Activated T-cell treated with anti-CD3 and anti-CD28 coated beads for 1 hour (primary cell): Measurements from ENCODE around the gene PLCH2.

Experiments
- DNase-seq: peaks from one replicate; pipeline ENCODE4 v3.0.0-alpha.2; 2020; ENCODE audit warnings: low read depth

The PLCH2 gene

DNA sequence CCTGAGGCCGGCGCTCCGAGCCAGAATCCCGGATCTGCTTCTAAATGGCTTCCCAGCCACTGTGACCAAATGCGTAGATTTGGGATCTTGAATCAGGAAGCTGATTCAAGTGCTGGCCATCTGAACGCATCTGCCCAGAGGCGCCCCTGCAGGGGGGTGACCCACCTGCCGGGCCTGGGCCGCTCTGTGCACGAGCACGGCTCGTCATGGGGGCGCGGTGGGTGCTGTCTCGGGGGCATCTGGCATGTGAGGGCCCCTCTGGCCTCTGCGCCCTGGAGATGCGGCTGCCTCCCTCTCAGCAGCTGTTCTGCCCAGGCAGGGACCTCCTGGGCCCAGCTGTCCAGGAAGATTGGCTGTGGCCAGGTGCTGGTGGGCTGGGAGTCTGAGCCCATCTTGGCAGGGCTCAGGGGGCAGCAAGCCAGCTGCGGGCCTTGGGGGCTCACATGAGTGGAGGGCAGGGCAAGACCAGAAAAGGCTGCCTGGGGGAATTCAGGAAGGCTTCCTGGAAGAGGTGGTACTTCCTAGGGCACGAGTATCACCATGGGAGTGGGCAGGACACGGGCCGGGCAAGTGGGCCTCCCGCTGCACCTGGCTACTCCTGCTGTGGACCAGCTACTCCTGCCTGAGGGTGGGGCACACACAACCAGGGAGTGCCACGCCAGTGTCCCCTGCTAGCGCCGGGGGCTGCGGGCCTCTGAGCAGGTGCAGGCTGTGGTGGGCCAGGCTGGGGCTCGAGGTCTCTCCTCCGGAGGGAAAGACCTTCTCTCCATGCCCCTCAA lies 25.1 kb downstream of the PLCH2 start:
- DNase-seq = no peak

- DNase-seq = no peak
These were observed 25.7 kb downstream of the PLCH2 start for GRCh38 chr1:2501820-2502119.

- no peak for DNase-seq
These were observed 26.1 kb downstream of the PLCH2 start for GRCh38 chr1:2502210-2502609.

GRCh38 chr1:2502661-2503553 lies 26.8 kb downstream of the PLCH2 start:
- DNase-seq = no peak

DNA sequence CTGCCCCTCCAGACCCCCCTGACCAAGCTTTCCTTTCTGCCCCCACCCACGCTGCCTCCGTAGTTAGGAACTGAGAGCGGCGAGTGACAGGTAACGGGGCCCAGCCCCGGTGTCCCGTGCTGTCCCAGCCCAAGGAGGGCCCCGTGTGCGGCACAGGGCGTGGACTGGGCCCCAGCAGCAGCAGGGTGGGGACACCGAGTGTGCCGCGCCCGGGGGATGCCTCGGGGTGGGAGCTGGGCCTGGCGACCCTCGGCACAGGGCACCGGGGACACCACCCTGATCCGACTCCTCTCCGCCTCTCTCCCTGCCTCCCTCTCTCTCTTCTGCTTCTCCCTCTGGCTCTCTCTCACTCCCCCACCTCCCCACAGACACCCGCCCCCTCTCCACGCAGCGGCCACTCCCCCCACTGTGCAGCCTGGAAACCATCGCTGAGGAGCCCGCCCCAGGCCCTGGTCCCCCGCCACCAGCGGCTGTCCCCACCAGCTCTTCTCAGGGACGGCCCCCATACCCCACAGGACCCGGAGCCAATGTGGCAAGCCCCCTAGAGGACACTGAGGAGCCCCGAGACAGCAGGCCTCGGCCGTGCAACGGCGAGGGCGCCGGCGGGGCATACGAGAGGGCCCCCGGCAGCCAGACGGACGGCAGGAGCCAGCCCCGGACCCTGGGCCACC lies 27.6 kb downstream of the PLCH2 start:
- DNase-seq = no peak

GRCh38 chr1:2504225-2504948 lies 28.3 kb downstream of the PLCH2 start:
- DNase-seq = no peak

DNA sequence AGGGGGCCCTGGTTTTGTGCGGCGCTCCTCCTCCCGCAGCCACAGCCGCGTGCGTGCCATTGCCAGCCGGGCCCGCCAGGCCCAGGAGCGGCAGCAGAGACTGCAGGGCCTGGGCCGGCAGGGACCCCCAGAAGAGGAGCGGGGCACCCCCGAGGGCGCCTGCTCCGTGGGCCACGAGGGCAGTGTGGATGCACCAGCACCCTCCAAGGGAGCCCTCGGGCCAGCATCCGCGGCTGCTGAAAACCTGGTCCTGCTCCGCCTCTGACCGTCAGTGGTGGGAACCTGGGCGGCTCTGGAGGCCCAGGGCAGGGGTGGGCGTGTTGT lies 28.8 kb downstream of the PLCH2 start:
- DNase-seq = no peak

DNA sequence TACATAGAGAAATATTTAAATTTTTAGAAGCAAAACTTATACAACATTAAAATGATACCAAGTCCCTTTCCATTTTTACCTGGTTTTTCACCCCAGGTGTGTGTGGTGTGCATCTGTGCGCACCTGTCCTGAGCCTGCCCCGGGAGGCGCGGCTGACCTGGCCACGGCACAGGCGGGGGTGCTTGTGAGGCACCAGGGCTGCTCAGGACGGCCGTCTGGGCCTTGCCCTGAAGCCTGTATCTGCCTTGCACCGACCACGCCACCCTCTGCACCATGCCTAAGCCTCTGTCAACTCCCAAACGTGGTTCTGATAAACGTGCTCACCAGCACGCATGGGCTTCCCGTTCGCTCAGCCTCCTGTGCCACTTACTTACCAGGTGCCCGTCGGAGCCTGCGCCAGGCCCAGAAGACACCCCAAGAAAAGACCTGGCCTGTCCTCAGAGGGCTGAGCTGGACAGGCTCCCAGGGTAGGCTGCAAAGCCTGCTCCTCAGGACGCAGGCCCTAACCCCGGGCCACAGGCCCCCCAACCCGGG lies 29.4 kb downstream of the PLCH2 start:
- no peak for DNase-seq

DNA sequence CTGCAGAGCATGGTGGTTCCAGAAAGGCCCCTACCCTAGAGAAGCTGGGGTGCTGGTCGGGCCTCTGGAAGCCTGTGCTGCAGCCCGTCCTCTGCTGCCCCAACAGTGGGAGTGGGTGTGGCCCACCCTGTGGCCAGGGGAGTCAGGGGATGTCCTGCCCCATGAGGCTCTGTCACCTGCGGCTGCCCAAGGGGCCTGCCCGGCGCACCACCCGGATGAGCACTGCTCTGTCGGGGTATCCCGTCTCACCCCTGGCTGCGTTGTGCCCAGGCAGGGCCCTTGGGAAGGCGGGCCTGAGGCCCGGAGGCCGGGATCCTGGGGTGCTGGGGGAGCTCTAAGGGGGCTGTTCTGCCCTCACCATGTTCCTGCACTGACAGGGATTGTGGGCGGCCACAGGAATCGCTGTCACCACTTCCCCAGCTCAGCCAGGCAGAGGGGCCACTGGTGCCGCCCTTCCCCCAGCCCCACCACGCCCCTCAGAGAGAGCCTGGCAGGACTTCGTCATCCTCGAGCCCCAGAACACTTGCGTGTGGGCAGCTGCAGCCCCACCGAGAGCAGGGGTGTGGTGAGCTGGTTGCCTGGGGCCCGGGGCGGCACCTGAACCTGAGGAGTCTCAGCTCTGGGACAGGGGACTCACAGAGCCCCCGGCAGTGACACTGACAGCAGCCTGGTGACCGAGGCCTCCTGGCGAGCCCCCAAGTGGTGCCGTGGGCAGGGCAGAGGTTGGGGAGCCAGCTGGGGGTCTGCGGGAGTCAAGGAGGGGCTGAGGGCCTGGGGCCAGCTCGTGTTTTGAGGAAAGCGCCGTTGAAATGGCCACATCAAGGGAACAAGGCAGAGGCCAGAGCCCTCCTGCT lies 30.1 kb downstream of the PLCH2 start:
- no peak for DNase-seq

DNA sequence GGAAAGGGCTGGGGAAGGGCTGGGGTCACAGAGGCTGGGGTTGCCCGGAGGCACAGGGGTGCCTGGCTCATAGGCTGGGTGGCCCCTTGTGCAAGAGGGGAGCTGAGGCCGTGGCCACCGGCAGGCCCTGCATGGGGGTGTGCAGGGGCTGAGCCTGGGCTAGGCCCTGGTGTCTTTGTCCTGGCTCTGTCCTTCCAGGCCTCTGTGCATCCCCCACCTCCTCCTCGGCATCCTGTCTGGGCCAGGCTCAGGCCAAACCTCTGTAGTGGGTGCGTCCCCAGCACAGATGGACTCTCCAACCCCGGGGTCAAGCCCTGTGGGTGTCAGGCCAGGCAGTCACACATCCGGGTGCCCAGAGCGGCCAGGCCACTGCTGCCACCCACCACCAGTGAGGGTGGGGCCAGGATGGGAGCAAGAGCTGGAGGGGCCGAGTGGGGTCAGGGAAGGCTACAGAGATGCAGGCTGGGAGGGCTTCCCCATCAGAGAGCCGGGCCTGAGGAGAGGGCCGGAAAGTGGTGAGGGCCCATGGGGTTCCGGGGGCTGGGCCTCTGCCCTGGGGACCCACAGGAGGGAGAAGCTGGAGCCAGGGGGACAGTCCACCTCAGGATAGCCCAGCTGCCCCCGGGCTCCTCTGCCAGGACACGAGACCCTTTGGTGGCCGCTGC lies 30.9 kb downstream of the PLCH2 start:
- DNase-seq = no peak

- DNase-seq = no peak
These were observed 31.7 kb downstream of the PLCH2 start for GRCh38 chr1:2507744-2508155.

- DNase-seq = no peak
These were observed 32.1 kb downstream of the PLCH2 start for GRCh38 chr1:2508180-2508579.

- no peak for DNase-seq
These were observed 32.7 kb downstream of the PLCH2 start for GRCh38 chr1:2508751-2509150.

DNA sequence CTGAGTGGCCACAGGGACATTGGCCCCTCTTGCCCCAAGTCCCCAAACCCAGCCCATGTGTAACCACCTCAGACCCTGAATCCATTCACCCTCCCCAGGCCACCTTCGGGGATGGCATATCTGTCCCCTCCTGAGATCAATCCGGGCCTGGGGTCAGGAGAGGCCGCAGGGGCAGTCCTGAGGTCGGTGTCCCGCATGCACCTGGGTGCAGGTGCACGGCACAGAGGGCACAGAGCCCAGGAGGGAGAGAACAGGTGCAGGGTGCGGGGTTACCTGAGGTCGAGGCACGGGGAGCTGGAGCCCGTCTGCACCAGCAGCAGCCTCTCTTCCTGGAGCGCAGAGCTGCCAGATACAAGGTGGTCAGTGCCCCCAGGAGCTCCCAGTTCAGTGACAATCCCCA lies 33.5 kb downstream of the PLCH2 start:
- no peak for DNase-seq

DNA sequence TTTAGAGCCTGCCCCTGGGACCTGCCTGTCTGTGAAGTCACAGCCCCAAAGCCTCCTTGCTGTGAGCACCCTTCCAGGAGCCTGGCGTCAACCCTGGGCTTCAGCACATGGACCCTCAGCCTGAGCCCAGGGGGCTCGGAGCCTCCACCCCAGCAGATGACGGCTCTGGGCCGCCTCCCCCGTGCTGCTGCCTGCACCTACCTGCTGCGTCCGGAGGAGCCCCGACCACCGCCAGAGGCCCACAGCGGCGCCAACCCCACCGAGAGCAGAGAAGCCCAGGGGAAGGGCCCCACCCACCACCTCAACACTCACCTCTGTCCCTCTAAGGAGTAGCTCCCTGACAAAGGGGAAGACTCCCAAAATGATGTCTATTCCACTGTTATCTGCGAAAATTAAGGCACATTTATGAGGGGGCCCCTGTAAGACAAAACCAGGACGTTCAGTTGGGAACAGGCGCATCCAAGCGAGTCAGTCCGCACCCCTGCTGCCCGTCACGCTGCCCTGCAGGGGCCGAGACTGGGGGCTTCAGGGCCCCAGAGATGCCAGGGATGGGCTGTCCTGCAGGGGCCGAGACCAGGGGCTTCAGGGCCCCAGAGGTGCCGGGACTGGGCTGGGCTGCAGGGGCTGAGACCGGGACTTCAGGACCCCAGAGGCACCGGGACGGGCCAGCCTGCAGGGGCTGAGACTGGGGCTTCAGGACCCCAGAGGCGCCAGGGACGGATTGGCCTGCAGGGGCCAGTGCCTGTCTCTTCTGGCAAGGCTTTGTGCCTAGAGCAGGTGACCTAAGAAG lies 34.5 kb downstream of the PLCH2 start:
- no peak for DNase-seq

DNA sequence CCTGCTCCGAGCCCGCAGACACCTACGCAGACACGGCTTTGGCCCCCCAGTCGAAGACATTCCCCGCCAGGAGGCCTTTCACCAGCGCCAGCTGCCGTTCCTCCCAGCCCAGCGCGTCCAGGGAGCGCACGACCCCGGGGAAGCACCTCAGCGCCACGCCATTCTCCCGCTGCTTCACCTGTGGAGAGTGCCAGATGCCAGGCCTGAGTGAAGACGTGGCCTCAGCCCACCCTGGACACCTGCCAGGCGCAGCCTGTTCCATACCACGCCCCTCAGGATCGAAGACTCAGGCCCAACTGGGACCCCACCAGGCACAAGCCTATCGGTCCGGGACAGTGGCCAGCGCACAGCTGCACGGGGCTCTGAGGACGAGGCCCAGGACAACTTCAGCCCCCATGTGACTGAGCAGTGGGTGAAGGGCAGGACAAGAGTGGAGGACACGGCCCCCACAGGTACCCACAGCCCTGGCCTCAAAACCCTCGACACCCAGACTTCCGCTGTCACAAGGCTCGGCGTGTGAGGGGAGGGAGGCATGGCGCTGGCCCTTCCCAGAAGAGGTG lies 36.9 kb downstream of the PLCH2 start:
- no peak for DNase-seq

DNA sequence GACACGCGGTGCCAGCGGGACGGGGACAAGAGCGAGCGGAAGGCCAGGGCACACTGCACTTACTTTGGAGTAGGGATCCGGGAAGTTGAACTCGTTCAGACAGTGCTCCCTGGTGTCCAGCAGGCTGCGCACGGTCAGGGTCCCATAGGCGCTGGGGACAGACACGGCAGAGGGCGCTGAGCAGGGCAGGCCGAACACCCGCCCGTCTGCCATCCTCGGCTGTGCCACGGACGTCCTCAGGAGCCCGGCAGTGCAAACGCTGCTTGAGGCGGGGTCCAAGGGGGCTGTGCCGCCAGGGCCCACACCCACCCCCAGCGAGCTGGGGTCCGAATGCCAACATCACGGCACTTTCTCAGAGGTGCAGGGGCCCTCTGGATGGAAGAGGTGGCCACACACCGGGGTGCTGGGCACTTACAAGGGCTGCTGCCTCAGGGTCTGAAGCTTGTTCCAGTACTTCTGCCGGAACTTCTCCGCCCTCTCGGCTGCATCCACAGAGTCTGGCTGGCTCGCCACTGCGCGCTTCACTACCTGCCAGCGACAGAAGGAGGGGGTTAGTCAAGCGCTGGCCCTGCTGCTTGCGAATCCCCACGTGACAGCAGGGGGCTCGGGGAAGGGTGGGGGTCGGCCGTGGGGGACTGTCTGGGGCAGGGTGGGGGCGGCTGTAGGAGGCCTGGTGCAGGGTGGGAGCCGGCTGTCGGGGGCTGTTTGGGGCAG lies 38.0 kb downstream of the PLCH2 start:
- DNase-seq = no peak

DNA sequence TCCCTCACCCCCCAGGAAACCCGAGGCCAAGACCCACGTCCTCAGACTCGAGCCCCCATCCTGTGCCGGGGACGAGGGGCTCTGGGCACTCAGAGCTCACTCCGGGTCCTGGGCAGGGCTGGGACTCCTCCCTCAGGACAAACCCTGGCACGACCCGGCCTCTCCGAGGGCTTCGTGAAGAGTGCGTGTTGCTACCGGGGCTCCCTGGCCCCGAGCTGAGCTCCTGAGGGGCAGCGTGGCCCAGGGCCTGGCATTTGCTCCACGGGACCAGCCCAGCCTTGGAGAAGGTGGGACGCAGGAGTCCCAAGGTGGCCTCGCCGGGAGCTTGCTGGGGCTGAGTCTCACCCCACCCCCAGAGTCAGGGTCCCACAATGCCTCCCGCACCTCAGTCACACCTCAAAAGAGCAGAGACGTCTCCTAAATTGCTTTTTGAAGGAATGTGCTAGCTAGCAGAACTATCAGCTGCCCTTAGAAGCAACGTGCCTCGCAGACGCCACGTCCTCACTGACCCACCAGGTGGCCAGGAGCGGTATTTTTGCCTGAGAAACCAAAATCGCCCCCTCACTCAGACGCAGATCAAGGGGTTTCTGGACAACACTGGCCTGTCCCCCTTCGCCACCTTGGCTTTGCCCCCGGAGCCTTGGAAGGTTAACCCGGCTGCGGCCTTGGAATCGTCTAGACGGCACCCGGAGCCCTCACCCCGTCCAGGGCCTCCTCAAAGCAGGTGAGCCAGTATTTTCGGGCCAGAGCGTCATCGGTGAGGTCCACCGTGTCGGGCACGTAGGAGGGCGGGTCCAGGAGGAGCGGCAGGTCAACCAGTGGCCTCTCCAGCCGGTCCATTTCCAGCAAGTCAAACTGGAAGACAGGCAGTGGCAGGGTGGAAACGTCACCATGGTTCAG lies 39.0 kb downstream of the PLCH2 start:
- DNase-seq = no peak
